Lower lobe of right lung (tissue), 2 donors: ENCODE data around the gene SLC29A3. TPM values are rescaled to one million over a fixed set of nuclear protein-coding genes. Genes with fewer than 3 reads are reported as not detected.

Source experiments
- ATAC-seq, 2 donors: fragments of 200-7000 bp; cut with Tn5 transposase; one replicate each; pipeline ENCODE4 v1.9.1; 2020 to 2022; ENCODE audit warnings: mild to moderate bottlenecking in 2 of 2, moderate library complexity in 2 of 2
- DNase-seq: peaks from one replicate; pipeline ENCODE4 v3.0.0-alpha.2; 2020
- H3K27ac ChIP-seq: fragments of 200-600 bp; one replicate; pipeline ENCODE4 v1.8.0; 2022
- H3K27me3 ChIP-seq: fragments of 200-600 bp; one replicate; pipeline ENCODE4 v1.8.0; 2022; ENCODE audit warnings: low read depth
- H3K36me3 ChIP-seq: fragments of 200-600 bp; one replicate; pipeline ENCODE4 v1.8.0; 2022; ENCODE audit warnings: mild to moderate bottlenecking
- H3K4me1 ChIP-seq: fragments of 200-600 bp; one replicate; pipeline ENCODE4 v1.8.0; 2022
- H3K4me3 ChIP-seq: fragments of 200-600 bp; one replicate; pipeline ENCODE4 v1.8.0; 2022; ENCODE audit warnings: mild to moderate bottlenecking
- H3K9me3 ChIP-seq: fragments of 200-600 bp; one replicate; pipeline ENCODE4 v1.8.0; 2022
- intact Hi-C: fragments of 100-400 bp; cut with DNase I; formaldehyde crosslinking; loops from one replicate; pipeline ENCODE4 v1.11.0; 2022
- total RNA-seq: library from RNA; stranded (reverse); fragmentation: NEBNext Ultra II Directional; extraction: Animal tissue kit (Norgen Biotek cat#: 25700); gene quantifications from one replicate; pipeline ENCODE4 v1.2.1, GENCODE V29; 2021
- TF ChIP-seq, protein P1 (sequence below): fragments of 200-600 bp; IDR thresholded peaks from one replicate; pipeline ENCODE4 v1.8.0; 2022; ENCODE audit warnings: antibody characterized with exemption, mild to moderate bottlenecking
- donor health status: DM: no; HTN: yes; CAD: no; lungs with severe emphysema.

The SLC29A3 gene
- total RNA-seq, 1 donor from 2014 or later = 13.2 TPM

DNA sequence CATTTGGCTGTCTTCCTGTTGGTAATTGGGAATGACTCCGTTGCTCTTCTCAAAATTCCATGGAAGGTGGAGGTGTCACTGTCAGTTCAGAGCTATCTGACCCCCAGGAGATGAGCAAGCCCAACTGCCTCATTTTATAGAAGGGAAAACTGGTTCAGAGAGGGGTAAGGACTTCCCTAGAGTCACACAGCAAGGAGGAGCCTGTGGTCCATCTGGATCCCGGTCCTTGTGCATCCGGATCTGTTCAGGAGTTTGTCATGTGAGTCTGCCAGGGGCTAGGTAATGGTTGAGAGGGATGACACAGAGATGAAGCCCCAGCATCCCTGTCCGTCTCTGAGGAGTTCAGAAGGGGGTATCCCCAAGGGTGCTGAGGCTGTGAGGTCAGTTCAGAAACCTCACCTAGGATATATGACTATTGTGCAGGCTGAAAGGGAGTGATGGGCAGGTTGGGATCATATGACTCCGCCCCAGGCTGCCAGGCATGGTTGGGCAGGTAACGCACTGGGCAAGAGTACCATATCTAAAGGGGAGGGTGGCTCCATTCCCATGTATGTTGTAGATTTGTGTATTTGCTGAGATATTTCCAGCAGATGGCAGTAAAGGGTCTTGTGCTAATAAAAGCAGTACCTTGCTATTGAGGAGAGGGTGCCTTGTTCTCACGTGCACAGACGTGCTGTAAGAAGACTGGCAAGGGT is 16.0 kb upstream of the SLC29A3 start:
- DNase-seq (peak; percentile 11), ATAC-seq (peak; percentile 28 to 51)
- Histone ChIP-seq H3K36me3 (peaks cover 19% of the 10 kb centered on the region), H3K4me3 (no peak overlapping the region), H3K9me3 (no peaks in the 10 kb centered on the region), H3K27ac (no peak overlapping the region), H3K27me3 (no peaks in the 10 kb centered on the region), H3K4me1 (no peaks in the 10 kb centered on the region)
- intact Hi-C loops = no loop called here
- TF ChIP-seq, protein P1, sequence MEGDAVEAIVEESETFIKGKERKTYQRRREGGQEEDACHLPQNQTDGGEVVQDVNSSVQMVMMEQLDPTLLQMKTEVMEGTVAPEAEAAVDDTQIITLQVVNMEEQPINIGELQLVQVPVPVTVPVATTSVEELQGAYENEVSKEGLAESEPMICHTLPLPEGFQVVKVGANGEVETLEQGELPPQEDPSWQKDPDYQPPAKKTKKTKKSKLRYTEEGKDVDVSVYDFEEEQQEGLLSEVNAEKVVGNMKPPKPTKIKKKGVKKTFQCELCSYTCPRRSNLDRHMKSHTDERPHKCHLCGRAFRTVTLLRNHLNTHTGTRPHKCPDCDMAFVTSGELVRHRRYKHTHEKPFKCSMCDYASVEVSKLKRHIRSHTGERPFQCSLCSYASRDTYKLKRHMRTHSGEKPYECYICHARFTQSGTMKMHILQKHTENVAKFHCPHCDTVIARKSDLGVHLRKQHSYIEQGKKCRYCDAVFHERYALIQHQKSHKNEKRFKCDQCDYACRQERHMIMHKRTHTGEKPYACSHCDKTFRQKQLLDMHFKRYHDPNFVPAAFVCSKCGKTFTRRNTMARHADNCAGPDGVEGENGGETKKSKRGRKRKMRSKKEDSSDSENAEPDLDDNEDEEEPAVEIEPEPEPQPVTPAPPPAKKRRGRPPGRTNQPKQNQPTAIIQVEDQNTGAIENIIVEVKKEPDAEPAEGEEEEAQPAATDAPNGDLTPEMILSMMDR = peak; percentile 46

DNA sequence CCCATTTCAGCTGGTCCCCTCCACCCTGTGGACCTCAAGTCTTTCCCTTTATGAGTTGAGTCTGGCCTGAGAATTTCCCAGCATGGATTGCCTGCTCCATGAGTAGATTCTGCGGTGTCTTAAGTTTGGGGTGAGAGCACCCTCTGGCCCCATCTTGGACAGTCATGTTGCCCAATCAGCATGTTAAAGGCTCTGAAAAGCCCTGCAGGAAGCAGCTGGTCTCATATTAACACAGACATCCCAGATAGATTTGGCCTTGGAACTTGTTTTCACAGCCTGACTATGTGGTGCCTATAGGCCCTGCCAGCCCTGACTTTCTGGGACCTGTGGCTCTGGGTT is 15.5 kb upstream of the SLC29A3 start:
- intact Hi-C loops = no loop called here
- Histone ChIP-seq H3K4me1 (no peaks in the 10 kb centered on the region), H3K4me3 (no peak overlapping the region), H3K9me3 (no peaks in the 10 kb centered on the region), H3K27ac (no peak overlapping the region), H3K27me3 (no peaks in the 10 kb centered on the region), H3K36me3 (peaks cover 15% of the 10 kb centered on the region)
- DNase-seq (no peak), ATAC-seq (no peak)
- TF ChIP-seq, protein P1 = no peak

DNA sequence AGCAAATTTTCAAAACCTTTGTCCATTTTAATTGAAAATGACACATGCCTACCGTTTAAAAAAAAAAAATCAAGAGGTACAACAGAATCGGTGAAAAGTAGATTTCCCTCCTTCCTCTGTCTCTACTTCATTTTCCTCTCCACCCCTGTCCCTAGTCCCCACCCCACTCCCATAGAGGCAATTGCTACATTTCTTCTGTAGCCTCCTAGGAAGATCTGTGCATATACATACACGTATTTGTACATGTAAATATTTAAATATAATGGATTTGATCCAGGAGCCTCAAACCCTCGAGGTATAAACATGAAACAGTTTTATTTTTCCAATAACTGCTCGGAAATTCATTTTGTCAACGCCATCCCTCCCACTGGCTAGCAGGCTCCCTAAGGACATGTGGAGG is 14.1 kb upstream of the SLC29A3 start:
- no peaks in the 10 kb centered on the region for H3K4me1 ChIP-seq
- H3K27ac ChIP-seq = no peak overlapping the region
- DNase-seq = no peak
- TF ChIP-seq, protein P1 = no peak
- no peaks in the 10 kb centered on the region for H3K9me3 ChIP-seq
- ATAC-seq = no peak
- H3K36me3 ChIP-seq = peaks cover 10% of the 10 kb centered on the region
- no peak overlapping the region for H3K4me3 ChIP-seq
- intact Hi-C loops = no loop called here
- H3K27me3 ChIP-seq = no peaks in the 10 kb centered on the region

DNA sequence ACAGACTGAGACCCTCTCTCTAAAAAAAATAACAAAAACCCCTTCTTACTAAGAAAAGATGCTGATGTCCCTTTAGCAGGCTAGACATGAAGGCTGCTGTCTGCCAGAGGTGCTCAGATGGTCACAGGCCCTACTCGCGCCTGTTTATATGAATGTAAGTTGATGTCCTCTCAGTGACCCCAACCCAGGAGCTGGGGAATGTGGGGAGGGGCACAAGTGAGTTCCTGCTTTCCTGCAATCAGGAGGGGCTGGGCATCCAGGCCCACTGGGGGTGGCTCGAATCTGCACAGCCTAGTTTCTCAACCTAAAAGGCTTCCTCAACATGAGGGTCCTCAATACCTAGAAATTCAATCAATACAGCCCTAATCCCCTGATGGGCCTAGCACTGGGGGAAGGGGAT is 12.1 kb upstream of the SLC29A3 start:
- Histone ChIP-seq H3K27me3 (no peaks in the 10 kb centered on the region), H3K4me3 (no peak overlapping the region), H3K27ac (no peak overlapping the region), H3K9me3 (no peaks in the 10 kb centered on the region), H3K4me1 (no peaks in the 10 kb centered on the region), H3K36me3 (no peaks in the 10 kb centered on the region)
- ATAC-seq (no peak), DNase-seq (no peak)
- TF ChIP-seq, protein P1 = no peak
- intact Hi-C loops = no loop called here

DNA sequence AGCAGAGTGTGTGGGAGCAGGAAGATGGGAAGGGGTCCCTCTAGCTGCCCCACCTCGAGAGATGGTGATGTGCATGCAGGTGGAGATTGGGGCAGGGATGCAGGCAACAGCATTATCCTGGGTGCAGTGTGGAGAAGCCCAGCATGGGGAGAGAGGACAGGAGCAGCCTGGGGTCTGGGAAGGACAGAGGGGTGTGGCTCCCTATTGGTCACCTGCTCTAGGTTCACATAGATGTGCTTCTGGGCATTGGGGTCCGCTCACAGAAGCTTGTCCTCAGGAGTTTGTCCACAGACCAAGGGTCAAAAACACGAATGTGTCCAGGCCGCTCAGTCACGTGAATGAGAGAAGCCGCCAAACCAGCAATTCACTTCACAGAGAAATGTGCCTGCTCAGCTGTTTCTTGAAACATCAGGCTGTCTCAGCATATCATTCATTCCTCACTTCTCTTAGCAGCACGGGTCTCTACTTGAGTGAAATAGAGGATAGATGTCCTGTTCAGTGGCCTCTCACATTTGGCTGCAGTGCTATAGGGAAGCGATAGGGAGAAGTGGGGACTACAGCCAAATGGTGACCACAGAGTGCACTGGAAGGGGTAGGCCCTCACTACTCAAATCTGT is 11.5 kb upstream of the SLC29A3 start:
- intact Hi-C loops = no loop called here
- TF ChIP-seq, protein P1 = no peak
- DNase-seq = no peak
- Histone ChIP-seq H3K36me3 (no peaks in the 10 kb centered on the region), H3K27ac (no peak overlapping the region), H3K9me3 (no peaks in the 10 kb centered on the region), H3K4me1 (no peaks in the 10 kb centered on the region), H3K4me3 (no peak overlapping the region), H3K27me3 (no peaks in the 10 kb centered on the region)
- peak in 1 of 2 donors; percentile 10 for ATAC-seq
